ENCODE results near the gene PRPF19.
"Not testable (repeated sequence)": the region's sequence is repeated elsewhere in the genome, so short reads cannot be mapped to it uniquely, and the experiment has no call there.

DNA sequence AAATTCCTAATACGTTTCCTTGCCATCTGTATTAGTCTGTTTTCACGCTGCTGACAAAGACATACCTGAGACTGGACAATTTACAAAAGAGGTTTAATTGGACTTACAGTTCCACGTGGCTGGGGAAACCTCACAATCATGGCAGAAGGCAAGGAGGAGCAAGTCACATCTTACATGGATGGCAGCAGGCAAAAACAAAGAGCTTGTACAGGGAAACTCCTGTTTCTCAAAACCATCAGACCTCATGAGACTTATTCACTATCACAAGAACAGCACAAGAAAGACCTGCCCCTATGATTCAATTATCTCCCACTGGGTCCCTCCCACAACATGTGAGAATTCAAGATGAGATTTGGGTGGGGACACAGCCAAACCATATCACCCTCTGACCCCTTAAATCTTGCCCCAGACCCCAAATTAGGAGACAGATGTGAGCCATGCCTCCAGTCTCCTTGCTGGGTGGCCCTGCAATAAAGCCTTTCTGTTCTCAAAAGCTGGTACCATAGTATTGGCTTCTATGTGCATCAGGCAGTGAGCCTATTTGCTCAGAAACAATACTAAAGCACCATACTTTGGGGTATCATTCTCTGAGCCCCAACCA, 3.4 kb upstream of the PRPF19 start:
- TF ChIP-seq NR1H2 (CRISPR knock-in tag; IDR thresholded peaks at IDR 0.05; ENCODE audit: borderline replicate concordance, low read depth); PAWR (CRISPR knock-in tag; IDR thresholded peaks at IDR 0.05; ENCODE audit: borderline replicate concordance); ZKSCAN1 (IDR thresholded peaks at IDR 0.05; ENCODE audit: low read length); ZNF24 (IDR thresholded peaks at IDR 0.05); ZNF274 (CRISPR knock-in tag; IDR thresholded peaks at IDR 0.05); YY1 (IDR thresholded peaks at IDR 0.05; ENCODE audit: insufficient read depth, insufficient replicate concordance, low read depth, low read length); RAD51 (IDR thresholded peaks at IDR 0.05; ENCODE audit: borderline replicate concordance); KLF9 (CRISPR knock-in tag; IDR thresholded peaks at IDR 0.05; ENCODE audit: low read depth); ISL2 (CRISPR knock-in tag; IDR thresholded peaks at IDR 0.05); ZNF317 (CRISPR knock-in tag; IDR thresholded peaks at IDR 0.05); ZNF468 (CRISPR knock-in tag; IDR thresholded peaks at IDR 0.05); POLR2AphosphoS2 (IDR thresholded peaks at IDR 0.05; ENCODE audit: low read depth, low read length): not testable (repeated sequence)
- TF ChIP-seq, protein P1, sequence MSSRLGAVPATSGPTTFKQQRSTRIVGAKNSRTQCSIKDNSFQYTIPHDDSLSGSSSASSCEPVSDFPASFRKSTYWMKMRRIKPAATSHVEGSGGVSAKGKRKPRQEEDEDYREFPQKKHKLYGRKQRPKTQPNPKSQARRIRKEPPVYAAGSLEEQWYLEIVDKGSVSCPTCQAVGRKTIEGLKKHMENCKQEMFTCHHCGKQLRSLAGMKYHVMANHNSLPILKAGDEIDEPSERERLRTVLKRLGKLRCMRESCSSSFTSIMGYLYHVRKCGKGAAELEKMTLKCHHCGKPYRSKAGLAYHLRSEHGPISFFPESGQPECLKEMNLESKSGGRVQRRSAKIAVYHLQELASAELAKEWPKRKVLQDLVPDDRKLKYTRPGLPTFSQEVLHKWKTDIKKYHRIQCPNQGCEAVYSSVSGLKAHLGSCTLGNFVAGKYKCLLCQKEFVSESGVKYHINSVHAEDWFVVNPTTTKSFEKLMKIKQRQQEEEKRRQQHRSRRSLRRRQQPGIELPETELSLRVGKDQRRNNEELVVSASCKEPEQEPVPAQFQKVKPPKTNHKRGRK (CRISPR knock-in tag; IDR thresholded peaks at IDR 0.05) = not testable (repeated sequence)
- TF ChIP-seq, protein P2, sequence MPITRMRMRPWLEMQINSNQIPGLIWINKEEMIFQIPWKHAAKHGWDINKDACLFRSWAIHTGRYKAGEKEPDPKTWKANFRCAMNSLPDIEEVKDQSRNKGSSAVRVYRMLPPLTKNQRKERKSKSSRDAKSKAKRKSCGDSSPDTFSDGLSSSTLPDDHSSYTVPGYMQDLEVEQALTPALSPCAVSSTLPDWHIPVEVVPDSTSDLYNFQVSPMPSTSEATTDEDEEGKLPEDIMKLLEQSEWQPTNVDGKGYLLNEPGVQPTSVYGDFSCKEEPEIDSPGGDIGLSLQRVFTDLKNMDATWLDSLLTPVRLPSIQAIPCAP (CRISPR knock-in tag; IDR thresholded peaks at IDR 0.05; ENCODE audit: low read depth) = not testable (repeated sequence)

All from HepG2 (cell line).